GM19468 (cell line): ENCODE results near the gene SCG3.
"Not testable (repeated sequence)": the region's sequence is repeated elsewhere in the genome, so short reads cannot be mapped to it uniquely, and the experiment has no call there.

Source experiments
- ATAC-seq: cut with Tn5 transposase; IDR thresholded peaks from one replicate; pipeline ENCODE4 v1.9.1; 2021; ENCODE audit warnings: mild to moderate bottlenecking, moderate library complexity, moderate number of reproducible peaks; ENCODE audit not compliant: unreplicated experiment; ENCODE audit errors: extremely low read depth

SCG3 gene

GRCh38 chr15:51681303-51681963, at the start of gene SCG3:
Gene SCG3, plus strand, starts transcription at chr15:51681503. Its CDS starts 253 bp downstream, at chr15:51681756.
- ATAC-seq: no peak

GRCh38 chr15:51634591-51635198, 46.6 kb upstream of the SCG3 start:
- ATAC-seq: no peak

- no peak for ATAC-seq
Observed at GRCh38 chr15:51641490-51642130, 39.7 kb upstream of the SCG3 start.

- ATAC-seq: no peak
Observed at GRCh38 chr15:51642696-51643095, 38.6 kb upstream of the SCG3 start.

GRCh38 chr15:51647128-51647562, 34.2 kb upstream of the SCG3 start:
- ATAC-seq: no peak

GRCh38 chr15:51648101-51648500, 33.2 kb upstream of the SCG3 start:
- ATAC-seq: not testable (repeated sequence)

GRCh38 chr15:51648643-51649042, 32.7 kb upstream of the SCG3 start:
- ATAC-seq: not testable (repeated sequence)

- ATAC-seq: peak; percentile 57
Observed at GRCh38 chr15:51649659-51650521, 31.4 kb upstream of the SCG3 start.

- no peak for ATAC-seq
Observed at GRCh38 chr15:51652084-51652668, 29.1 kb upstream of the SCG3 start.

GRCh38 chr15:51655401-51656057, 25.8 kb upstream of the SCG3 start:
- not testable (repeated sequence) for ATAC-seq

- no peak for ATAC-seq
Observed at GRCh38 chr15:51658664-51659063, 22.6 kb upstream of the SCG3 start.

- ATAC-seq: no peak
Observed at GRCh38 chr15:51661072-51661471, 20.2 kb upstream of the SCG3 start.

- ATAC-seq: no peak
Observed at GRCh38 chr15:51667478-51667877, 13.8 kb upstream of the SCG3 start.

- ATAC-seq: no peak
Observed at GRCh38 chr15:51668446-51668845, 12.9 kb upstream of the SCG3 start.

GRCh38 chr15:51669381-51669780, 11.9 kb upstream of the SCG3 start:
- ATAC-seq: no peak

- ATAC-seq: no peak
Observed at GRCh38 chr15:51672155-51672687, 9.1 kb upstream of the SCG3 start.

GRCh38 chr15:51672913-51673857, 8.1 kb upstream of the SCG3 start:
- no peak for ATAC-seq

GRCh38 chr15:51675234-51675633, 6.1 kb upstream of the SCG3 start:
- no peak for ATAC-seq
